ENCODE results near the gene MAGI2.
A peak's percentile ranks its signal among the peaks of the same experiment; 100 is the strongest.
"Not testable (repeated sequence)": the region's sequence is repeated elsewhere in the genome, so short reads cannot be mapped to it uniquely, and the experiment has no call there.

The MAGI2 gene

DNA sequence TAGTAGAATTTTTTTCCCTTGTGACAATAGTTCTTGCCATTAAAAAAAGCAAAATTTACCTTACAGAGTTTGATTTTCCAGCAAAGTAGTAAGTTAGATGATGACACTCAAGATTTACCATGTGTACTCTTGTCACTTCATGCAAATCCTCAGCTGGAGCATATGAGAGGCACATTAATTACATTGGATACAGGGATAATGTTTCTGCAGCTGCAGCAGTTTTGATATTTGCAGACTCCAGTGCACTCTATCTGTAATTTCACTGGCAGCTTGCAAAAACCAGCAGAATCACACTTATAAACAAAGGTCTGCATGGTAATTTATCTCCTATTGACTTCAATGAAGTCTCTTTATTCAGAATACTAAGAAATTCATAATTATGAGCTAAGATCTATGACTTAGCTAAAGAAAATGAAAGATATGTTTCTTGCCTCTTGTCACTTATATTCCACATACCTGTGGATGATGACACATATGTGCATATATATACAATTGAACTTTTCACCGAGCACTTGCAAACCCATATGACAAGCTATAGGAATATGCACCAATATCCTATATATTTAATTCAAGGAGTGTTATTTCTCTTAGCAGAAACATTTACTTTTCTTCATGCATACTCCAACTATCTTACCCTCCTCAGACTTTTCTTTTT lies 1124.3 kb downstream of the MAGI2 start:
- TF ChIP-seq, protein P1, sequence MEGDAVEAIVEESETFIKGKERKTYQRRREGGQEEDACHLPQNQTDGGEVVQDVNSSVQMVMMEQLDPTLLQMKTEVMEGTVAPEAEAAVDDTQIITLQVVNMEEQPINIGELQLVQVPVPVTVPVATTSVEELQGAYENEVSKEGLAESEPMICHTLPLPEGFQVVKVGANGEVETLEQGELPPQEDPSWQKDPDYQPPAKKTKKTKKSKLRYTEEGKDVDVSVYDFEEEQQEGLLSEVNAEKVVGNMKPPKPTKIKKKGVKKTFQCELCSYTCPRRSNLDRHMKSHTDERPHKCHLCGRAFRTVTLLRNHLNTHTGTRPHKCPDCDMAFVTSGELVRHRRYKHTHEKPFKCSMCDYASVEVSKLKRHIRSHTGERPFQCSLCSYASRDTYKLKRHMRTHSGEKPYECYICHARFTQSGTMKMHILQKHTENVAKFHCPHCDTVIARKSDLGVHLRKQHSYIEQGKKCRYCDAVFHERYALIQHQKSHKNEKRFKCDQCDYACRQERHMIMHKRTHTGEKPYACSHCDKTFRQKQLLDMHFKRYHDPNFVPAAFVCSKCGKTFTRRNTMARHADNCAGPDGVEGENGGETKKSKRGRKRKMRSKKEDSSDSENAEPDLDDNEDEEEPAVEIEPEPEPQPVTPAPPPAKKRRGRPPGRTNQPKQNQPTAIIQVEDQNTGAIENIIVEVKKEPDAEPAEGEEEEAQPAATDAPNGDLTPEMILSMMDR (conservative IDR thresholded peaks at IDR 0.05; ENCODE audit: low read length): no peak
- no peak overlapping the region for H3K4me3 ChIP-seq (ENCODE audit: low read length)
- DNase-seq (ENCODE audit: low read depth): no peak

DNA sequence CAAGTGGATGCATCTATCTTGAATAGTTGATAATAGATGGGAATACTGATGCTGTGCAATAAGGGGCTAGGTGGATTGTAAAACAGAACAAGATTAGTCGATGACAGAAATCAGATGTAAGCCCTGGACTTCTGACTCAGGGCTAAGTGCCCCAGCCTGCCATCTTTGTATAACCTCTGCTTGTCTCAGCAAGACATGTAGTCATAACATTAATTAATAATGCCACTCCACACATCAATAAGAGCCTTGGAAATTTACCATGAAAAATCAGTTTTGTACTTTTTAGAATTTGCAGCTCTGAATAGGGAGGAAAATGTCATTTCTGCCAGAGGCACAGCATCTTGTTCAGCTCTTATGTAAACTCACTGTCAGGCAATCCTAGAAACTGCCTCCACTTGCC lies 1125.7 kb downstream of the MAGI2 start:
- H3K4me3 ChIP-seq (ENCODE audit: low read length): no peak overlapping the region
- TF ChIP-seq, protein P1 (conservative IDR thresholded peaks at IDR 0.05; ENCODE audit: low read length): no peak

GRCh38 chr7:78326876-78327275 lies 1126.6 kb downstream of the MAGI2 start:
- no peak overlapping the region for H3K4me3 ChIP-seq (ENCODE audit: low read length)
- peak; percentile 55 for DNase-seq (ENCODE audit: low read depth)
- TF ChIP-seq, protein P1 (conservative IDR thresholded peaks at IDR 0.05; ENCODE audit: low read length): no peak

More for the DNA sequence above, 1125.7 kb downstream of the MAGI2 start:
- DNase-seq (ENCODE audit: low read depth): no peak

GRCh38 chr7:78326189-78326588 lies 1127.3 kb downstream of the MAGI2 start:
- no peak overlapping the region for H3K4me3 ChIP-seq (ENCODE audit: low read length)
- TF ChIP-seq, protein P1 (conservative IDR thresholded peaks at IDR 0.05; ENCODE audit: low read length): no peak
- DNase-seq (ENCODE audit: low read depth): peak; percentile 75

GRCh38 chr7:78323118-78323517 lies 1130.3 kb downstream of the MAGI2 start:
- no peak overlapping the region for H3K4me3 ChIP-seq (ENCODE audit: low read length)
- TF ChIP-seq, protein P1 (conservative IDR thresholded peaks at IDR 0.05; ENCODE audit: low read length): no peak
- peak; percentile 54 for DNase-seq (ENCODE audit: low read depth)

GRCh38 chr7:78322231-78322630 lies 1131.2 kb downstream of the MAGI2 start:
- not testable (repeated sequence) for DNase-seq (ENCODE audit: low read depth); H3K4me3 ChIP-seq (ENCODE audit: low read length)

- H3K4me3 ChIP-seq (ENCODE audit: low read length): no peak overlapping the region
- TF ChIP-seq, protein P1 (conservative IDR thresholded peaks at IDR 0.05; ENCODE audit: low read length): no peak
- no peak for DNase-seq (ENCODE audit: low read depth)
Measured at GRCh38 chr7:78317371-78317770, 1136.1 kb downstream of the MAGI2 start.
